ENCODE results near the gene AMDHD2. TPM values are rescaled to one million over a fixed set of nuclear protein-coding genes. Genes with fewer than 3 reads are reported as not detected.

Gene AMDHD2
- total and polyA plus RNA-seq, 2 of the 13 experiments (the other 11 are each of a cell fraction or from before 2014, with no cell fraction given): 33.5 to 39.1 TPM

- TF ChIP-seq ZNF639 (CRISPR knock-in tag; conservative IDR thresholded peaks at IDR 0.05): peak; percentile 38; the same call in 1 of the 2 replicates
- peak; percentile 41 for TF ChIP-seq YY1 (IDR thresholded peaks at IDR 0.05; ENCODE audit: insufficient read depth, insufficient replicate concordance, low read depth, low read length)
- TF ChIP-seq ZNF770 (CRISPR knock-in tag; IDR thresholded peaks at IDR 0.05): peak; percentile 56
- peak; percentile 79 for TF ChIP-seq POLR2G (IDR thresholded peaks at IDR 0.05; ENCODE audit: low read depth, low read length)
- TF ChIP-seq ZNF280D (CRISPR knock-in tag; IDR thresholded peaks at IDR 0.05): no peak
- TF ChIP-seq ZNF18 (CRISPR knock-in tag; IDR thresholded peaks at IDR 0.05; ENCODE audit: insufficient replicate concordance): peak; percentile 76
- TF ChIP-seq ZNF547 (CRISPR knock-in tag; IDR thresholded peaks at IDR 0.05): peak; percentile 68
- TF ChIP-seq MTA1 (CRISPR knock-in tag; IDR thresholded peaks at IDR 0.05; ENCODE audit: borderline replicate concordance): peak; percentile 64; the same call in 1 of the 2 replicates
- 0 out of 2 replicates have a peak, but pooled peaks have one; percentile 22 for TF ChIP-seq ZNF510 (CRISPR knock-in tag; IDR thresholded peaks at IDR 0.05; ENCODE audit: low read depth)
- 0 out of 2 replicates have a peak, but pooled peaks have one; percentile 59 for TF ChIP-seq ZNF317 (CRISPR knock-in tag; IDR thresholded peaks at IDR 0.05)
- peak; percentile 78 for TF ChIP-seq ESRRA (CRISPR knock-in tag; IDR thresholded peaks at IDR 0.05; ENCODE audit: low read depth)
- TF ChIP-seq KDM2A (CRISPR knock-in tag; IDR thresholded peaks at IDR 0.05; ENCODE audit: borderline replicate concordance, low read depth): peak; percentile 64
- peak; percentile 82 for TF ChIP-seq CREM (IDR thresholded peaks at IDR 0.05)
- TF ChIP-seq CREM (CRISPR knock-in tag; IDR thresholded peaks at IDR 0.05): no peak
- TF ChIP-seq ELF3 (CRISPR knock-in tag; IDR thresholded peaks at IDR 0.05): peak; percentile 84
- 0 out of 2 replicates have a peak, but pooled peaks have one; percentile 29 for TF ChIP-seq ZNF343 (CRISPR knock-in tag; IDR thresholded peaks at IDR 0.05)
- no peak for TF ChIP-seq MAFK (conservative IDR thresholded peaks at IDR 0.05 in 1 of 2, IDR thresholded peaks at IDR 0.05 in 1 of 2; ENCODE audit: low read length in 2 of 2)
- TF ChIP-seq TOE1 (CRISPR knock-in tag; IDR thresholded peaks at IDR 0.05): peak; percentile 93
- no peak for TF ChIP-seq KAT2B (IDR thresholded peaks at IDR 0.05; ENCODE audit: borderline replicate concordance, low read depth, low read length)
- peak; percentile 55; the same call in 1 of the 2 replicates for TF ChIP-seq CBX5 (CRISPR knock-in tag; IDR thresholded peaks at IDR 0.05; ENCODE audit: borderline replicate concordance)
These were observed 4.3 kb downstream of the AMDHD2 start (continued) for GRCh38 chr16:2524339-2524938.
